DMS114 treated with DMSO at 0.1 percent for 48 hours (cell line): ENCODE data around the gene HYCC1.
"Not testable (repeated sequence)": the region's sequence is repeated elsewhere in the genome, so short reads cannot be mapped to it uniquely, and the experiment has no call there.

Source experiments
- DNase-seq: peaks from one replicate; lab custom pipeline; 2025; ENCODE audit not compliant: unreplicated experiment; lab: John Stamatoyannopoulos, UW

HYCC1 gene

DNA sequence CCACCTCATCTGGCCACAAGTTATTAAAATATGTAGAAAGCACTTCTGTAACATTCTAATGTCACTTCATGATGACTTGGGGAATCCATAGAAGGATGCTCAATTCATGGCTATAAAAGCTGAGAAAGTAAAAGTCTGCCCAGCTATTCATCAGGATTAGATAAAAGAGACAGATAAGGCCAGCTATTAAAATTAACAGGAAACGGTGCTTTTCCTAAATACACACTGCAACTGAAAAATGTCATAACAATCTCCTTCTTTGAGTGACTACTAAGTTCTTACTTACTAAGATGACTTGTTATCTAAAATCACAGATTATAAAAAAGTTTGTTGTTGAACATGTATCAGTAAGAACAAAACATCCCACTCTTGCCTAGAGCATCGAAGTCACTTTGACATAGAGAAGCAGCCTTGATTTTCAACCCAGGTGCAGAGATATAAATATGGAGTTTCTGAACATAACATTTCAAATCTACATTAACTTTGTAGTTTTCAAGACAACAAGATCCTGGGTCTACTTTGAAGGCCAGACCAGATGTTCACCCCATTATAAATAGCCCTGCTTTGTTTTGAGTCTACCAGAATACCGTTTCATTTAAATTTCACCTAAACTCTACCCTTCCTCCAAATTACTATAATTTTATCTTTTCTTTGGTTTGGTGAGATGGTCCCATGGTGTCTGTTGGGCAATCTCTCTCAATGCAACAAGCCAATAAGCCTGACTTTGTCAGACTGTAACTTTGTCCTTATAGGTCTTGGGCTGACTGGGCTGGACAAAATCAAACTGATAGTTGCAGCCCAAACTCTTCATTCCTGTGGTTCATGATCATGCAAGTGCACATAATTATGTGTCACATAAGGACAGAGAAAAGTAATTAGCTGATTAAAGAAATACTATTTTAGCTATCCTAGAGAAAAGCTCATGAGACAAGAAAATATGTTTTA, 24.0 kb downstream of the HYCC1 start:
- DNase-seq: no peak

GRCh38 chr7:22985436-22985835, 28.5 kb downstream of the HYCC1 start:
- DNase-seq: no peak

GRCh38 chr7:22983257-22983855, 30.6 kb downstream of the HYCC1 start:
- DNase-seq: no peak

GRCh38 chr7:22980422-22980821, 33.5 kb downstream of the HYCC1 start:
- no peak for DNase-seq

DNA sequence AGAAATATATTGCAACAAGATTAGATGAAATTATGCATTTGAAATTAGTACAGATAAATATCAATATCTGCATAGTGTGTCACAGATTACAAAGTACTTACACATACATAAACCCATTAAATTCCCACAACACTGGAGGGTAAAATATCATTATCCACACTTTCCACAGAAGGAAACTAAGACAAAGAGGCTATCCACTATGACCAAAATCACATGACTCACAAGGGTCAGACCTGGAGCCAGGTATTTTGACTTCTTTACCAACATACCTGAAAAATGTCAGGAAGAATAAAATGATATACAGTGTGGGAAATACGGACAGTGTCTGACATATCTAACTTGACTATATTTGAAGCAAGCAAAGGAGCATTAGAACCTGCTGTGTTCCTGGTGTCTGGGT, 34.1 kb downstream of the HYCC1 start:
- DNase-seq: no peak

GRCh38 chr7:22979251-22979650, 34.7 kb downstream of the HYCC1 start:
- DNase-seq: no peak

DNA sequence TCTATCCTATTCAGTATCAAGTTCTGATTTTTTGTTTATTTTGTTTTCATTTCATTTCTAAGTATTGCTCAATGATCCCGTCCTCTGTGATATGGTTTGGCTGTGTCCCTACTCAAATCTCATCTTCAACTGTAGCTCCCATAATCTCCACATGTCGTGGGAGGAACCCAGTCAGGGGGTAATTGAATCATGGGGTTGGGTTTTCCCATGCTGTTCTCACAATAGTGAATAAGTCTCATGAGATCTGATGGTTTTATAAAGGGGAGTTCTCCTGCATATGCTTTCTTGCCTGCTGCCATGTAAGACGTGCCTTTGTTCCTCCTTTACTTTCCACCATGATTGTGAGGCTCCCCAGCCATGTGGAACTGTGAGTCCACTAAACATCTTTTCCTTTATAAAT, 39.3 kb downstream of the HYCC1 start:
- not testable (repeated sequence) for DNase-seq

DNA sequence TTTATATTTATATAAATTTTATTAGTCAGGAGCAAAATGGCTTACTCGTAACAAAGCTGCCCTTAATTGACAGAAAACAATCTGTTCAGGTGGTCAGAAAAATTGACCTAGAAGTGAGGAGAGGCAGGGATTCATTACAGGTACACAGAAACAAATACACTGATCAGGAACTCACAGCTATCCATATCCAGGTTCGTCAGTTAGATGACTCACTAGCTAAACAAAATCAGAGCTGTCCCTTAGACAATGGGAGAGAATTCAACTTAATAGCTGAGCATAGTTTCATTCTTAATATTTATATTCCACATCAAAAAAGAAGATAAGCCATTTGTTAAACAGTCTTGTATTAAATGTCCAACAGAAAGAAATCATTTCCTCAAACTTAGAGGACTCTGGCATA, 41.7 kb downstream of the HYCC1 start:
- DNase-seq: no peak

- no peak for DNase-seq
Measured at GRCh38 chr7:22969010-22969431, 44.9 kb downstream of the HYCC1 start.
